ENCODE results near the gene CELA1. TPM values are rescaled to one million over a fixed set of nuclear protein-coding genes. Genes with fewer than 3 reads are reported as not detected.

The CELA1 gene
- polyA plus RNA-seq, 1 donor from 2014 or later = not detected

DNA sequence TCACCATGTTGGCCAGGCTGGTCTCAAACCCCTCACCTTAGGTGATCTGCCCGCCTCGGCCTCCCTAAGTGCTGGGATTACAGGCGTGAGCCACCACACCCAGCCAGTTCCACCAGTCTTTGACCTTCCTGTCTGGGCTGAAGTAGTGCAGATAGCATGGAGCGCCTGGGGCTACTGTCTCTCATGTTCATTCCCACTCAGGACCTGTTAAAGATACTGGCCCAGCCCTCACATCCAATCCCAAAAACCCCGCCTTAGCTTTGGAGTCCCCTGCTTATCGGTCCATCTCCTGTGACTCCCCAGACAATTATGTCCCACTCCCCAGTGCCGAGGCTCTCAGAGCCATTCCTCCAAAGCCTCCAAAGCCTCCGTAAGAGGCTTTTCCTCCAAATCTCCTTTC lies 12.0 kb upstream of the CELA1 start:
- Histone ChIP-seq H3K27ac (ENCODE audit: low read length) (no peak overlapping the region), H3K9me2 (ENCODE audit: insufficient read depth, low read length) (no peaks in the 10 kb centered on the region), H3K4me2 (ENCODE audit: low read length) (no peak overlapping the region), H3K36me3 (ENCODE audit: insufficient read depth, low read length) (no peaks in the 10 kb centered on the region), H4K20me1 (ENCODE audit: insufficient read depth) (no peaks in the 10 kb centered on the region), H3F3A (ENCODE audit: insufficient read depth, low read length, poor library complexity, severe bottlenecking) (no peaks in the 10 kb centered on the region), H3K9ac (ENCODE audit: low read length) (no peak overlapping the region), H2AFZ (ENCODE audit: low read depth, low read length) (no peak overlapping the region), H3K4me3 (ENCODE audit: low read length) (no peak overlapping the region), H3K9me3 (ENCODE audit: low read length) (no peaks in the 10 kb centered on the region), H3K79me2 (replicated peaks; ENCODE audit: insufficient read depth, low read length) (no peaks in the 10 kb centered on the region), H3K27me3 (ENCODE audit: insufficient read depth, low read depth, low read length) (no peaks in the 10 kb centered on the region)
- no peak for TF ChIP-seq SMC3 (conservative IDR thresholded peaks at IDR 0.05; ENCODE audit: poor library complexity)
- TF ChIP-seq, protein P1, sequence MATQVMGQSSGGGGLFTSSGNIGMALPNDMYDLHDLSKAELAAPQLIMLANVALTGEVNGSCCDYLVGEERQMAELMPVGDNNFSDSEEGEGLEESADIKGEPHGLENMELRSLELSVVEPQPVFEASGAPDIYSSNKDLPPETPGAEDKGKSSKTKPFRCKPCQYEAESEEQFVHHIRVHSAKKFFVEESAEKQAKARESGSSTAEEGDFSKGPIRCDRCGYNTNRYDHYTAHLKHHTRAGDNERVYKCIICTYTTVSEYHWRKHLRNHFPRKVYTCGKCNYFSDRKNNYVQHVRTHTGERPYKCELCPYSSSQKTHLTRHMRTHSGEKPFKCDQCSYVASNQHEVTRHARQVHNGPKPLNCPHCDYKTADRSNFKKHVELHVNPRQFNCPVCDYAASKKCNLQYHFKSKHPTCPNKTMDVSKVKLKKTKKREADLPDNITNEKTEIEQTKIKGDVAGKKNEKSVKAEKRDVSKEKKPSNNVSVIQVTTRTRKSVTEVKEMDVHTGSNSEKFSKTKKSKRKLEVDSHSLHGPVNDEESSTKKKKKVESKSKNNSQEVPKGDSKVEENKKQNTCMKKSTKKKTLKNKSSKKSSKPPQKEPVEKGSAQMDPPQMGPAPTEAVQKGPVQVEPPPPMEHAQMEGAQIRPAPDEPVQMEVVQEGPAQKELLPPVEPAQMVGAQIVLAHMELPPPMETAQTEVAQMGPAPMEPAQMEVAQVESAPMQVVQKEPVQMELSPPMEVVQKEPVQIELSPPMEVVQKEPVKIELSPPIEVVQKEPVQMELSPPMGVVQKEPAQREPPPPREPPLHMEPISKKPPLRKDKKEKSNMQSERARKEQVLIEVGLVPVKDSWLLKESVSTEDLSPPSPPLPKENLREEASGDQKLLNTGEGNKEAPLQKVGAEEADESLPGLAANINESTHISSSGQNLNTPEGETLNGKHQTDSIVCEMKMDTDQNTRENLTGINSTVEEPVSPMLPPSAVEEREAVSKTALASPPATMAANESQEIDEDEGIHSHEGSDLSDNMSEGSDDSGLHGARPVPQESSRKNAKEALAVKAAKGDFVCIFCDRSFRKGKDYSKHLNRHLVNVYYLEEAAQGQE (IDR thresholded peaks at IDR 0.05; ENCODE audit: borderline replicate concordance) = no peak
- no peak for TF ChIP-seq MXI1 (conservative IDR thresholded peaks at IDR 0.05; ENCODE audit: poor library complexity, severe bottlenecking)

DNA sequence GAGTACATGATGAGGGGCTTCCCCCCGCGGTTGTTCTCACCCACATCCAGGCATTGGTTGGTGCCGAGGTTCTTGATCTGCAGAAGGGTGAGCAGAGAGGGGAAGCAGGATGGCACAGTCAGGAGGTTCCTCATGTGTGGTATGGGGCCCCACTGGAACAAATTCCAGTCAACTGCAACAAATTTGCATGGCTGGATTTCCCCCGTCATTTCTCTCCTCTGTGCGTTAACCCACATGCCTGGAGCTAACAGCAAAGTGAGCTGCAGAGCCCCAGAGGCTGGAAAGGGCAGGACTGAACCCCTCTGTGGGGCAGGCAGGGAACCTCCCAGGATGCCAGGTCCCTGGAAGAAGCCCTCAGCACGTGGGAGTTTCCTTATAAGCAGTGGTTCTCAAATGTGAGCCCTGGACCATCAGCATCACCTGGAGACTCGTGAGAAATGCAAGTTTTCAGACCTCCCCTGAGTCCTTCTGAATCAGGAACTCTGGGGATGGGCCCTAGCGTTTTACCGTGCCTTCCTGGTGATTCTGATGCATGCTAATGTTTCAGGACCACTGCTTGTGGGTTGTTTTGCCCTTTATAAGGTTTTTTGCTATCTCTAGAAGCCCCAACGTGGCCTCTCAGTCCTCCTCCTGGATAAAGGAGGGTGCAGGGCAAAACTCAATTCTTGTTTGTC lies 11.0 kb upstream of the CELA1 start:
- TF ChIP-seq, protein P1 (IDR thresholded peaks at IDR 0.05; ENCODE audit: borderline replicate concordance) = no peak
- TF ChIP-seq POLR2AphosphoS5 (IDR thresholded peaks at IDR 0.05) (no peak), EZH2 (IDR thresholded peaks at IDR 0.05; ENCODE audit: borderline replicate concordance, insufficient read depth, low read length, poor library complexity, severe bottlenecking) (no peak), EP300 (conservative IDR thresholded peaks at IDR 0.05; ENCODE audit: poor library complexity, severe bottlenecking) (no peak), TAF1 (IDR thresholded peaks at IDR 0.05; ENCODE audit: low read depth) (no peak), SMC3 (conservative IDR thresholded peaks at IDR 0.05; ENCODE audit: poor library complexity) (no peak), RAD21 (conservative IDR thresholded peaks at IDR 0.05) (no peak), MXI1 (conservative IDR thresholded peaks at IDR 0.05; ENCODE audit: poor library complexity, severe bottlenecking) (no peak)
- TF ChIP-seq, protein P2, sequence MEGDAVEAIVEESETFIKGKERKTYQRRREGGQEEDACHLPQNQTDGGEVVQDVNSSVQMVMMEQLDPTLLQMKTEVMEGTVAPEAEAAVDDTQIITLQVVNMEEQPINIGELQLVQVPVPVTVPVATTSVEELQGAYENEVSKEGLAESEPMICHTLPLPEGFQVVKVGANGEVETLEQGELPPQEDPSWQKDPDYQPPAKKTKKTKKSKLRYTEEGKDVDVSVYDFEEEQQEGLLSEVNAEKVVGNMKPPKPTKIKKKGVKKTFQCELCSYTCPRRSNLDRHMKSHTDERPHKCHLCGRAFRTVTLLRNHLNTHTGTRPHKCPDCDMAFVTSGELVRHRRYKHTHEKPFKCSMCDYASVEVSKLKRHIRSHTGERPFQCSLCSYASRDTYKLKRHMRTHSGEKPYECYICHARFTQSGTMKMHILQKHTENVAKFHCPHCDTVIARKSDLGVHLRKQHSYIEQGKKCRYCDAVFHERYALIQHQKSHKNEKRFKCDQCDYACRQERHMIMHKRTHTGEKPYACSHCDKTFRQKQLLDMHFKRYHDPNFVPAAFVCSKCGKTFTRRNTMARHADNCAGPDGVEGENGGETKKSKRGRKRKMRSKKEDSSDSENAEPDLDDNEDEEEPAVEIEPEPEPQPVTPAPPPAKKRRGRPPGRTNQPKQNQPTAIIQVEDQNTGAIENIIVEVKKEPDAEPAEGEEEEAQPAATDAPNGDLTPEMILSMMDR (IDR thresholded peaks at IDR 0.05; ENCODE audit: poor library complexity, severe bottlenecking) = no peak
- no peaks in the 10 kb centered on the region for H3K9me3 ChIP-seq (ENCODE audit: low read length)
- H4K20me1 ChIP-seq (ENCODE audit: insufficient read depth) = no peaks in the 10 kb centered on the region
- H3K27me3 ChIP-seq (ENCODE audit: insufficient read depth, low read depth, low read length) = no peaks in the 10 kb centered on the region
- H3K27ac ChIP-seq (ENCODE audit: low read length) = no peak overlapping the region
- no peak overlapping the region for H2AFZ ChIP-seq (ENCODE audit: low read depth, low read length)
- H3K4me2 ChIP-seq (ENCODE audit: low read length) = no peak overlapping the region
- H3F3A ChIP-seq (ENCODE audit: insufficient read depth, low read length, poor library complexity, severe bottlenecking) = no peaks in the 10 kb centered on the region
- no peaks in the 10 kb centered on the region for H3K36me3 ChIP-seq (ENCODE audit: insufficient read depth, low read length)
- no peaks in the 10 kb centered on the region for H3K9me2 ChIP-seq (ENCODE audit: insufficient read depth, low read length)
- no peaks in the 10 kb centered on the region for H3K79me2 ChIP-seq (replicated peaks; ENCODE audit: insufficient read depth, low read length)
- H3K4me3 ChIP-seq (ENCODE audit: low read length) = no peak overlapping the region
- H3K9ac ChIP-seq (ENCODE audit: low read length) = no peak overlapping the region
